Measurements from ENCODE around the gene TLE4. TPM values are rescaled to one million over a fixed set of nuclear protein-coding genes. Genes with fewer than 3 reads are reported as not detected.
A peak's percentile ranks its signal among the peaks of the same experiment; 100 is the strongest.

TLE4 gene
- total and polyA plus RNA-seq, 10 of the 15 experiments (the other 5 are each of a cell fraction or from before 2014, with no cell fraction given) = 5.3 to 53.3 (median 23.3) TPM

DNA sequence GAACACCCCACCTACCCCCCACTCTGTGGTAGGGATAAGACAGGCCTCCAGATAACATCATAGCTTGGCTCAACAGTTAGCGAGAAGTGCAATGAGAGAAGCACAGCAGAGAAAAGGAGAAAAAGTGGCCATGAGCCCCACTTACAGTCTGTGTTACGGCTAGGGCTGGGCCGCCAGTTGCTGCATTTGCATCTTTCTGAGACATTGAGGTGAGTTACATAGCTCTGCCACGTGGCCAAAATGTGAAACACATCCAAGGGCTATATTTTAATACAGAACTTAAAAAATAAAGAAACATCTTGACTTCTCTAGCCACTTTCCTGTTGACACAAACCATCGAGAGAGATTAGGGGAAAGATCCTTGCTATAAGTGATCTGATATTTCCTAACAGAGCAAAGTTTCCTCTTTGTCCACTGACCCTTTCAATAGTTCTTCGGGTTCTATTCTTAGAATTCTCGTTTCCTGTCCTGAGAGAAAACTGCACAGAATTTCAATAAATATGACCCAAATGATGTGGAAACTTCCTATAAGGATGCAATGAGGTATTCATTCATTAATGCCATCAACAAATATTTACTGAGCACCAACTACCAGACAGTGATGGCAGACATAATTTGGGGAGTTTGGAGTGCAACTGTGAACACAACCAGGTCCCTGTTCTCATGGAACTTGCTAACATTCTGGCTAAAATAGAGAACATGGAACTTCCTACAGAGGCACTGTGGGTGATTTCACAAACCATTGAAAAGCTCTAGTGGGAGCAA, 3.2 kb upstream of the TLE4 start (continued):
- TF ChIP-seq, protein P1, sequence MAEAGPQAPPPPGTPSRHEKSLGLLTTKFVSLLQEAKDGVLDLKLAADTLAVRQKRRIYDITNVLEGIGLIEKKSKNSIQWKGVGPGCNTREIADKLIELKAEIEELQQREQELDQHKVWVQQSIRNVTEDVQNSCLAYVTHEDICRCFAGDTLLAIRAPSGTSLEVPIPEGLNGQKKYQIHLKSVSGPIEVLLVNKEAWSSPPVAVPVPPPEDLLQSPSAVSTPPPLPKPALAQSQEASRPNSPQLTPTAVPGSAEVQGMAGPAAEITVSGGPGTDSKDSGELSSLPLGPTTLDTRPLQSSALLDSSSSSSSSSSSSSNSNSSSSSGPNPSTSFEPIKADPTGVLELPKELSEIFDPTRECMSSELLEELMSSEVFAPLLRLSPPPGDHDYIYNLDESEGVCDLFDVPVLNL (IDR thresholded peaks at IDR 0.05; ENCODE audit: low read depth, low read length) = no peak
- TF ChIP-seq KLF5 (IDR thresholded peaks at IDR 0.05; ENCODE audit: partially characterized antibody) (no peak), POU2F2 (IDR thresholded peaks at IDR 0.05; ENCODE audit: borderline replicate concordance, low read depth, low read length) (peak; percentile 66; the same call in 1 of the 3 replicates), ZNF24 (IDR thresholded peaks at IDR 0.05) (peak; percentile 59; the same call in 1 of the 2 replicates), TAF1 (IDR thresholded peaks at IDR 0.05; ENCODE audit: borderline replicate concordance, low read depth, low read length) (no peak), CREB1 (IDR thresholded peaks at IDR 0.05; ENCODE audit: low read depth) (no peak), SP1 (IDR thresholded peaks at IDR 0.05; ENCODE audit: low read depth, low read length) (no peak), TARDBP (IDR thresholded peaks at IDR 0.05; ENCODE audit: borderline replicate concordance) (no peak), RAD21 (IDR thresholded peaks at IDR 0.05; ENCODE audit: insufficient read depth, low read depth, low read length) (peak; percentile 34; the same call in 1 of the 2 replicates), RCOR1 (conservative IDR thresholded peaks at IDR 0.05; ENCODE audit: low read depth, low read length) (no peak), RB1 (IDR thresholded peaks at IDR 0.05; ENCODE audit: borderline replicate concordance) (no peak), SMC3 (IDR thresholded peaks at IDR 0.05; ENCODE audit: borderline replicate concordance, low read length) (peak; percentile 21; the same call in 1 of the 2 replicates), ZSCAN29 (IDR thresholded peaks at IDR 0.05) (no peak), NRF1 (conservative IDR thresholded peaks at IDR 0.05; ENCODE audit: low read depth, low read length) (no peak), RFX5 (IDR thresholded peaks at IDR 0.05; ENCODE audit: low read depth, low read length) (no peak), HDAC2 (IDR thresholded peaks at IDR 0.05) (no peak), FOS (IDR thresholded peaks at IDR 0.05; ENCODE audit: borderline replicate concordance, extremely low read depth, insufficient read length) (no peak), ZNF274 (IDR thresholded peaks at IDR 0.05; ENCODE audit: insufficient read depth, insufficient read length) (no peak), YBX1 (IDR thresholded peaks at IDR 0.05) (no peak), WRNIP1 (IDR thresholded peaks at IDR 0.05; ENCODE audit: borderline replicate concordance, low read depth, low read length) (no peak), TCF3 (IDR thresholded peaks at IDR 0.05; ENCODE audit: borderline replicate concordance, insufficient read depth, low read depth, low read length) (no peak), NFYB (IDR thresholded peaks at IDR 0.05; ENCODE audit: insufficient read depth, low read depth, low read length) (no peak)
- TF ChIP-seq, protein P2, sequence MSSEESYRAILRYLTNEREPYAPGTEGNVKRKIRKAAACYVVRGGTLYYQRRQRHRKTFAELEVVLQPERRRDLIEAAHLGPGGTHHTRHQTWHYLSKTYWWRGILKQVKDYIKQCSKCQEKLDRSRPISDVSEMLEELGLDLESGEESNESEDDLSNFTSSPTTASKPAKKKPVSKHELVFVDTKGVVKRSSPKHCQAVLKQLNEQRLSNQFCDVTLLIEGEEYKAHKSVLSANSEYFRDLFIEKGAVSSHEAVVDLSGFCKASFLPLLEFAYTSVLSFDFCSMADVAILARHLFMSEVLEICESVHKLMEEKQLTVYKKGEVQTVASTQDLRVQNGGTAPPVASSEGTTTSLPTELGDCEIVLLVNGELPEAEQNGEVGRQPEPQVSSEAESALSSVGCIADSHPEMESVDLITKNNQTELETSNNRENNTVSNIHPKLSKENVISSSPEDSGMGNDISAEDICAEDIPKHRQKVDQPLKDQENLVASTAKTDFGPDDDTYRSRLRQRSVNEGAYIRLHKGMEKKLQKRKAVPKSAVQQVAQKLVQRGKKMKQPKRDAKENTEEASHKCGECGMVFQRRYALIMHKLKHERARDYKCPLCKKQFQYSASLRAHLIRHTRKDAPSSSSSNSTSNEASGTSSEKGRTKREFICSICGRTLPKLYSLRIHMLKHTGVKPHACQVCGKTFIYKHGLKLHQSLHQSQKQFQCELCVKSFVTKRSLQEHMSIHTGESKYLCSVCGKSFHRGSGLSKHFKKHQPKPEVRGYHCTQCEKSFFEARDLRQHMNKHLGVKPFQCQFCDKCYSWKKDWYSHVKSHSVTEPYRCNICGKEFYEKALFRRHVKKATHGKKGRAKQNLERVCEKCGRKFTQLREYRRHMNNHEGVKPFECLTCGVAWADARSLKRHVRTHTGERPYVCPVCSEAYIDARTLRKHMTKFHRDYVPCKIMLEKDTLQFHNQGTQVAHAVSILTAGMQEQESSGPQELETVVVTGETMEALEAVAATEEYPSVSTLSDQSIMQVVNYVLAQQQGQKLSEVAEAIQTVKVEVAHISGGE (CRISPR knock-in tag; IDR thresholded peaks at IDR 0.05) = no peak
- TF ChIP-seq, protein P3, sequence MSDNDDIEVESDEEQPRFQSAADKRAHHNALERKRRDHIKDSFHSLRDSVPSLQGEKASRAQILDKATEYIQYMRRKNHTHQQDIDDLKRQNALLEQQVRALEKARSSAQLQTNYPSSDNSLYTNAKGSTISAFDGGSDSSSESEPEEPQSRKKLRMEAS (IDR thresholded peaks at IDR 0.05; ENCODE audit: low read depth, low read length) = no peak
- TF ChIP-seq, protein P4, sequence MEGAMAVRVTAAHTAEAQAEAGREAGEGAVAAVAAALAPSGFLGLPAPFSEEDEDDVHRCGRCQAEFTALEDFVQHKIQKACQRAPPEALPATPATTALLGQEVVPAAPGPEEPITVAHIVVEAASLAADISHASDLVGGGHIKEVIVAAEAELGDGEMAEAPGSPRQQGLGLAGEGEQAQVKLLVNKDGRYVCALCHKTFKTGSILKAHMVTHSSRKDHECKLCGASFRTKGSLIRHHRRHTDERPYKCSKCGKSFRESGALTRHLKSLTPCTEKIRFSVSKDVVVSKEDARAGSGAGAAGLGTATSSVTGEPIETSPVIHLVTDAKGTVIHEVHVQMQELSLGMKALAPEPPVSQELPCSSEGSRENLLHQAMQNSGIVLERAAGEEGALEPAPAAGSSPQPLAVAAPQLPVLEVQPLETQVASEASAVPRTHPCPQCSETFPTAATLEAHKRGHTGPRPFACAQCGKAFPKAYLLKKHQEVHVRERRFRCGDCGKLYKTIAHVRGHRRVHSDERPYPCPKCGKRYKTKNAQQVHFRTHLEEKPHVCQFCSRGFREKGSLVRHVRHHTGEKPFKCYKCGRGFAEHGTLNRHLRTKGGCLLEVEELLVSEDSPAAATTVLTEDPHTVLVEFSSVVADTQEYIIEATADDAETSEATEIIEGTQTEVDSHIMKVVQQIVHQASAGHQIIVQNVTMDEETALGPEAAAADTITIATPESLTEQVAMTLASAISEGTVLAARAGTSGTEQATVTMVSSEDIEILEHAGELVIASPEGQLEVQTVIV (IDR thresholded peaks at IDR 0.05; ENCODE audit: borderline replicate concordance, partially characterized antibody) = no peak
